ENCODE measurements around the gene RHOD.

DNA sequence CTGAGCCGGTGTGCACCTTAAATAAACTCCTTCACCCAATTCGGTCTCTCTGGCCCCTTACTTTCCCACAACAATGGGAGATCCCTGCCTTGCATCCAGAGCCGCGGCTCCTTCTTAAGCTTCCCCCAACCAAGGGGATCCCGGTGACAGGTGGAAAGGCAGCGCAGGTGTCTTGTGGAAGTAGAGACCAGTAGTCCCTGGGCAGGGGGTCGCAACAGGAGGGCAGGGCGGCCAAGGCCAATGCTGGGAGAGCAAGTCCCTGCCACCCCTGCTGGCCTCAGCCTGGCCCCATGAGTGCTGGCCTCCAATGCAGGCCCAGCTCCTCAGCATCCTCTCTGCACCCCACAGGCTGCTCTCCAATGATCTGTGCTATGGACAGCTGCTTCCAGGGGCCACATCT is 41.6 kb upstream of the RHOD start:
- no peak for TF ChIP-seq TAF1 (IDR thresholded peaks at IDR 0.05; ENCODE audit: borderline replicate concordance, low read depth, low read length)
- TF ChIP-seq POLR2AphosphoS5 (IDR thresholded peaks at IDR 0.05; ENCODE audit: low read depth, low read length), result no peak
